NCI-H524 (cell line): ENCODE measurements around the gene SUOX.
A peak's percentile ranks its signal among the peaks of the same experiment; 100 is the strongest.
"Not testable (repeated sequence)": the region's sequence is repeated elsewhere in the genome, so short reads cannot be mapped to it uniquely, and the experiment has no call there.

Source experiments
- DNase-seq, 2 experiments: peaks; one replicate each; lab custom pipeline; 2025; lab: John Stamatoyannopoulos, UW

Gene SUOX

GRCh38 chr12:55983232-55983842 is 13.7 kb upstream of the SUOX start:
- DNase-seq = no peak

- no peak for DNase-seq
Measured at GRCh38 chr12:55984861-55985260, 12.2 kb upstream of the SUOX start.

DNA sequence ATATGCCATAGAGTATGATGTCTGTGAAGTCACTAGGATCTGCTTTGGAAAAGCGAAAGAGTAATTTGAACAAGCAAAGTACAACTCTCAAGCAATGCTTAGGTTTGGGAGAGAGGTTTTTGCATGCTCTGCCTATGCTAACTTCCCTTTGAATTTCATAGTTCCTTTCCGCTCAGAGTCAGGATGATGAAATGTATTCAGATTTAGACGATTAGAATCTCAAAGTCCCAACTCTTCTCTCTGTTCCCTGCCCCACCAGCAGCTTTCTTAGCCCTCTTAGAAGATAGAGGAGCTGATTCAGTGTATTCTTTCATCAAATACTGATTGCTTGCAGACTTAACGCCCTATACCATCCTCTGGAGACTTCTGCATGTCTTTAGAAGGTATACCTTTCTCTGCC is 11.7 kb upstream of the SUOX start:
- no peak for DNase-seq

GRCh38 chr12:55985976-55986375 is 11.1 kb upstream of the SUOX start:
- DNase-seq = not testable (repeated sequence)

GRCh38 chr12:55991110-55991509 is 6.0 kb upstream of the SUOX start:
- no peak for DNase-seq

DNA sequence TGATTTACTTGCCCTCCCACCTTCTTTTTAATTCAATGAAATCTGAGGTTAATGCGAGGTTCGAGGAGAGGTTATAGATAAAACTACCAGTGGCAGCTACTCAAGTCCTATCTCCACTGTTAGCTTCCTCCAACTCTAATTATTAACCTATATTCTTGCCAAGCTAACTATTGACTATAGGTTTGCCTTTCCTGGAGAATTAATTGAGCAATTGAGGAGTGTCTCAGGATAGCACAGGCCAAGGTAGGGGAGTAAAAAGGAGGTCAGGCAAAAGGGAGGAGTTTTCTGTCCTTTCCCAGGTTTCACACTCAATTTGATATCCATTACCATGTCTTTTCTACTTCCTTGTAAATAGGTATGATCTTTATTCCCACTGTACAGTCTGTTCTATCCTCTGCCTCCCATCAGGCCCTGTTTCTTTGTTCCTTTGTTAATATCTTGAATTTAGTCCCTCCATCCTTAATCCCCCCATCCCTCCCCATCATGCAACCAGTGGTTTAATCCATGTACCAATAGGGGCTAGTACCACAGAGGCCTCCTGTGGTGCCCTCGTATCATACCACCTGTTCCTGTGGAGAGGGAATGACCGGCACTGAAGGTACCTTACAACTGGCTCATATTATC is 3.7 kb upstream of the SUOX start:
- no peak for DNase-seq

DNA sequence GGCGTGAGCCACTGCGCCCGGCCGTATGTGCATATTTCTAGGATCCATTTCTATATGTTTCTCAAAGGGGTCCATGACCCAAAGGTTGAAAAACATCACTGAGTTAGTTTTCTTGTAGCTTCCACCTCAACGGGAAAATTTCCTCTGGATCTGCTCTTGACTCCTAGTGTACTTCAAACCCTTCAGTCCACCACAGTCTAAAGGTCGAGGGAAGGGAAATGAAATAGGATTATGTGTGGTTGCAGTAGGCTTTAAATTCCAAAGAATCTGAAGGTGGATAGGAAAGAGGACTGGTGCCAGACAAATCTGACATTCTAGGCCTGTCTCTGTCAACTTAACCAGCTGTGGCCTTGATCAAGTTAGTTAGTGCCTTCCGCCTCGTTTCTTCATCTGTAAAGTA is 1.7 kb upstream of the SUOX start:
- no peak for DNase-seq

DNA sequence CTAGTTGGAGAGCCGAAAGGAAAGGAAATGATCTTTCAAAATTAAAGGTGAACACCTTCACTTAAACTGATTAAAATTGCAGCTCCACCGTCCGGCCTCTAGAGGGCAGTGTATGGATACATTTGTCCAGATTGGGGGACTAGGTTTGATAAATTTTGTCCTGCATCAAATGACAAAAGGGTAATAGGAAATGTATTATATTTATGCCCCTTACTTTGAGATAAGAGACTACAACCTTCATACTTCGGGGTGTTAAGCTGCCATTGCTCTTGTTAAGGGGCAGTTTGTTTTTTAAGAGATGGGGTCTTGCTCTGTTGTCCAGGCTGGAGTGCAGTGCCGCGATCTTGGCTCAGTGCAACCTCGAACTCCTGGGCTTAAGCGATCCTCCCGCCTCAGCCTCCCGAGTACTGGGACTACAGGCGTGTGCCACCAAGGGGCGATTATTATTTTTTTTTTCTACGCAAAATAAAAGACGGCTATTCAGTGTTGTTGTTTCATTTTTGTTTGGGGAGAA is 818 bp upstream of the SUOX start:
- DNase-seq = peak; percentile 44 to 61

DNA sequence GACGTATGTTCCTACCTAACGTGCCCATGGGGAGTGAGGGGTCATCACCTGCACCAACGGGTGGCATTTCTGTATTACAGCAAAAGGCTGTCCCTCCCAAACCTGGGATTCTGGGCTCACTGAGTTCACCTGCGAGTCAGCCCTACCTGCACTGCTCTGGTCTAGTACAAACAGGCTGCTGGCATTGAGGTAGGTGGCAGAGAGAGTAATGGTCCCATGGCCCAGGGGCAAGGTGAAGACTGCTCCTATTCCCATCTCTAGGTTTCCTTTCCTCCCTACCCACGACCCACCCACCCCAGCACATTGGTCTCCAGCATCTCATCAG is 421 bp downstream of the SUOX start:
- no peak for DNase-seq

DNA sequence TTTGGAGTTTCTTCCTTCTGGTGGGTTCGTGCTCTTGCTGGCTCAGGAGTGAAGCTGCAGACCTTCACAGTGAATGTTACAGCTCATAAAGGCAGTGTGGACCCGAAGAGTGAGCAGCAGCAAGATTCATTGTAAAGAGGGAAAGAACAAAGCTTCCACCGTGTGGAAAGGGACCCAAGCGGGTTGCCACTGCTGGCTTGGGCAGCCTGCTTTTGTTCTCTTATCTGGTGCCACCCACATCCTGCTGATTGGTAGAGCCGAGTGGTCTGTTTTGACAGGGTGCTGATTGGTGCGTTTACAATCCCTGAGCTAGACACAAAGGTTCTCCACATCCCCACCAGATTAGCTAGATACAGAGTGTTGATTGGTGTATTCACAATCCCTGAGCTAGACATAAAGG is 2.4 kb downstream of the SUOX start:
- not testable (repeated sequence) for DNase-seq

DNA sequence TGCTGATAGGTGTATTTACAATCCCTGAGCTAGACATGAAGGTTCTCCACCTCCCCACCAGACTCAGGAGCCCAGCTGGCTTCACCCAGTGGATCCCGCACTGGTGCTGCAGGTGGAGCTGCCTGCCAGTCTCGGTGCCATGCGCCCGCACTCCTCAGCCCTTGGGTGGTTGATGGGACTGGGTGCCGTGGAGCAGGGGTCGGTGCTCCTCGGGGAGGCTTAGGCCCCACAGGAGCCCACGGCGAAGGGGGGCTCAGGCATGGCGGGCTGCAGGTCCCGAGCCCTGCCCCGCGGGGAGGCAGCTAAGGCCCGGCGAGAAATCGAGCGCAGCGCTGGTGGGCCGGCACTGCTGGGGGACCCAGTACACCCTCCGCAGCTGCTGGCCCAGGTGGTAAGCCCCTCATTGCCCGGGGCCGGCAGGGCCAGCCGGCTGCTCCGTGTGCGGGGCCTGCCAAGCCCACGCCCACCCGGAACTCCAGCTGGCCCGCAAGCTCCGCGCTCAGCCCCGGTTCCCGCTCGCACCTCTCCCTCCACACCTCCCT is 3.0 kb downstream of the SUOX start:
- not testable (repeated sequence) for DNase-seq

DNA sequence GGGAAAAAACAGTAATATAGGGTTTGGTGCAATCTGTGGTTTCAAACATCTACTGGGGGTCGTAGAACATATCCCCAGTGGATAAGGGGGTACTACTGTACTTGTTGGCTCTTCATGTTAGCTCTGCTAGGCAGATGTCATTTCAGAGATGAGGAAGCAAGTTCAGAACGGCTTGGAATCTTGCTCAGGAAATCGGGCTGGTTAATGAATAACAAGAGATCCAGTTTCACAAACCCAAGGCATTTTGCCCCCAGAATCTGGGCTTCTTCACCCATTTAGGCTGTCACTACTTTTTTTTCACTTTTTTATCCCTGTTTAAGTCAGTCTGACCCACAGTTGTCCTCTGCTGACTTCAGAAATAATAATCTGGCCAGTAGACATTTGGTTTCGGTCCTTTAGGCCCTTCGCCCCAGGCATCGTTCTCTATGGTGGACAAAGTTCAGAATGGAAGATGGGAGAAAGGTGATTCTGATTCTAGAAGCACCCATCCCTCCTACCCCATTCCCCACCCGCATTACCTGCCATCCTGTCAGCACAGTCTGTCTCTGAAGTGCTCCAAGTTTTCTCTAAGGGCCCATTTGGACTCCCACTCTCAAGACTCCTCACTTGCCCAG is 4.5 kb downstream of the SUOX start:
- no peak for DNase-seq

DNA sequence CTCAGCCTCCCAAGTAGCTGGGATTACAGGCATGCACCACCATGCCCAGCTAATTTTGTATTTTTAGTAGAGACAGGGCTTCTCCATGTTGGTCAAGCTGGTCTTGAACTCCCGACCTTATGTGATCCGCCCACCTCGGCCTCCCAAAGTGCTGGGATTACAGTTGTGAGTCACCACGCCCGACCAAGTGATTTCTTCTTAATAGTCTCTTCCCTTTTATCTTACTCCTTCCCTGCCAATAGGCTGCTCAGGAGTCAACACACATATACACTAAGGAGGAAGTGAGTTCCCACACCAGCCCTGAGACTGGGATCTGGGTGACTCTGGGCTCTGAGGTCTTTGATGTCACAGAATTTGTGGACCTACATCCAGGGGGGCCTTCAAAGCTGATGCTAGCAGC is 6.3 kb downstream of the SUOX start:
- DNase-seq = not testable (repeated sequence)

DNA sequence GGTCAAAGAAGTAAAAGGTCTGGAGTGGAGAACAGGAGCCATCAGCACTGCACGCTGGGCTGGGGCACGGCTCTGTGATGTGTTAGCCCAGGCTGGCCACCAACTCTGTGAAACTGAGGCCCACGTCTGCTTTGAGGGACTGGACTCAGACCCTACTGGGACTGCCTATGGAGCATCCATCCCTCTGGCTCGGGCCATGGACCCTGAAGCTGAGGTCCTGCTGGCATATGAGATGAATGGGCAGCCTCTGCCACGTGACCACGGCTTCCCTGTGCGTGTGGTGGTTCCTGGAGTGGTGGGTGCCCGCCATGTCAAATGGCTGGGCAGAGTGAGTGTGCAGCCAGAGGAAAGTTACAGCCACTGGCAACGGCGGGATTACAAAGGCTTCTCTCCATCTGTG is 7.1 kb downstream of the SUOX start:
- DNase-seq = no peak

- peak; percentile 36 to 51 for DNase-seq
Measured at GRCh38 chr12:56007564-56008559, 10.8 kb downstream of the SUOX start.

GRCh38 chr12:56010111-56010570 is 13.1 kb downstream of the SUOX start:
- no peak for DNase-seq

GRCh38 chr12:56011509-56012090 is 14.5 kb downstream of the SUOX start:
- no peak for DNase-seq

GRCh38 chr12:56013482-56013881 is 16.4 kb downstream of the SUOX start:
- no peak for DNase-seq

- DNase-seq = no peak
Measured at GRCh38 chr12:56014205-56014604, 17.1 kb downstream of the SUOX start.

- no peak for DNase-seq
Measured at GRCh38 chr12:56017181-56017580, 20.1 kb downstream of the SUOX start.

- DNase-seq = no peak
Measured at GRCh38 chr12:56018356-56018755, 21.3 kb downstream of the SUOX start.
